Kasumi-1 (cell line): ENCODE results near the gene LRRC4.
A peak's percentile ranks its signal among the peaks of the same experiment; 100 is the strongest.

Experiments
- DNase-seq, 2 experiments: peaks; one replicate each; lab custom pipeline; 2025; lab: John Stamatoyannopoulos, UW

LRRC4 gene

GRCh38 chr7:128030654-128031611 is at the start of gene LRRC4:
Gene LRRC4 (minus strand): TSS chr7:128031437. CDS start chr7:128030640, 797 bp downstream.
- DNase-seq = peak; percentile 32 to 34

- DNase-seq = no peak
These were observed 48.9 kb upstream of the LRRC4 start for GRCh38 chr7:128080169-128080568.

GRCh38 chr7:128078309-128078708 is 47.1 kb upstream of the LRRC4 start:
- no peak for DNase-seq

- DNase-seq = peak; percentile 53 to 68
These were observed 45.6 kb upstream of the LRRC4 start for GRCh38 chr7:128076796-128077271.

- no peak for DNase-seq
These were observed 45.1 kb upstream of the LRRC4 start for GRCh38 chr7:128076196-128076795.

- DNase-seq = peak in 1 of 2 experiments; percentile 15
These were observed 44.2 kb upstream of the LRRC4 start for GRCh38 chr7:128075242-128076095.

GRCh38 chr7:128074736-128075135 is 43.5 kb upstream of the LRRC4 start:
- no peak for DNase-seq

- DNase-seq = peak in 1 of 2 experiments; percentile 13
These were observed 43.1 kb upstream of the LRRC4 start for GRCh38 chr7:128074336-128074735.

- DNase-seq = no peak
These were observed 42.6 kb upstream of the LRRC4 start for GRCh38 chr7:128073671-128074310.

GRCh38 chr7:128071801-128072200 is 40.6 kb upstream of the LRRC4 start:
- DNase-seq = no peak

GRCh38 chr7:128071376-128071775 is 40.1 kb upstream of the LRRC4 start:
- no peak for DNase-seq

GRCh38 chr7:128069373-128070364 is 38.4 kb upstream of the LRRC4 start:
- DNase-seq = no peak

GRCh38 chr7:128068785-128069184 is 37.5 kb upstream of the LRRC4 start:
- no peak for DNase-seq

GRCh38 chr7:128067983-128068382 is 36.7 kb upstream of the LRRC4 start:
- peak; percentile 18 to 20 for DNase-seq

GRCh38 chr7:128066858-128067257 is 35.6 kb upstream of the LRRC4 start:
- no peak for DNase-seq

- DNase-seq = no peak
These were observed 35.2 kb upstream of the LRRC4 start for GRCh38 chr7:128066395-128066794.

- DNase-seq = no peak
These were observed 34.6 kb upstream of the LRRC4 start for GRCh38 chr7:128065872-128066271.

- no peak for DNase-seq
These were observed 31.9 kb upstream of the LRRC4 start for GRCh38 chr7:128063088-128063487.

- no peak for DNase-seq
These were observed 28.8 kb upstream of the LRRC4 start for GRCh38 chr7:128060018-128060417.
